ENCODE data around the gene SEPTIN1. TPM values are rescaled to one million over a fixed set of nuclear protein-coding genes. Genes with fewer than 3 reads are reported as not detected.
"Not testable (repeated sequence)": the region's sequence is repeated elsewhere in the genome, so short reads cannot be mapped to it uniquely, and the experiment has no call there.

SEPTIN1 gene
- total RNA-seq, 1 donor from 2014 or later: not detected

- FAIRE-seq (no peak), DNase-seq (ENCODE audit: low spot score in 2 of 2) (no peak)
Observed at GRCh38 chr16:30406795-30407101, 24.4 kb upstream of the SEPTIN1 start.

GRCh38 chr16:30401768-30402425 is 19.5 kb upstream of the SEPTIN1 start:
- DNase-seq (ENCODE audit: low spot score in 2 of 2): no peak
- no peak for FAIRE-seq

GRCh38 chr16:30399435-30400186 is 17.2 kb upstream of the SEPTIN1 start:
- DNase-seq (ENCODE audit: low spot score in 2 of 2) (no peak), FAIRE-seq (no peak)

GRCh38 chr16:30398661-30399434 is 16.5 kb upstream of the SEPTIN1 start:
- DNase-seq (ENCODE audit: low spot score in 2 of 2) (no peak), FAIRE-seq (no peak)

- FAIRE-seq (no peak), DNase-seq (ENCODE audit: low spot score in 2 of 2) (no peak)
Observed at GRCh38 chr16:30397776-30398660, 15.7 kb upstream of the SEPTIN1 start.

GRCh38 chr16:30397056-30397455 is 14.7 kb upstream of the SEPTIN1 start:
- FAIRE-seq (no peak), DNase-seq (ENCODE audit: low spot score in 2 of 2) (no peak)

GRCh38 chr16:30396627-30397026 is 14.3 kb upstream of the SEPTIN1 start:
- FAIRE-seq; DNase-seq (ENCODE audit: low spot score in 2 of 2): not testable (repeated sequence)

- no peak for FAIRE-seq
- no peak for DNase-seq (ENCODE audit: low spot score in 2 of 2)
Observed at GRCh38 chr16:30395992-30396585, 13.7 kb upstream of the SEPTIN1 start.

GRCh38 chr16:30395155-30395991 is 13.0 kb upstream of the SEPTIN1 start, which contains the start of gene ZNF48:
ZNF48 (plus strand) TSS chr16:30395420; CDS start chr16:30395795, 375 bp downstream.
- FAIRE-seq (no peak), DNase-seq (ENCODE audit: low spot score in 2 of 2) (peak; percentile 94 to 96)

GRCh38 chr16:30394592-30395154 is 12.3 kb upstream of the SEPTIN1 start:
- DNase-seq (ENCODE audit: low spot score in 2 of 2) (no peak), FAIRE-seq (no peak)

- DNase-seq (ENCODE audit: low spot score in 2 of 2) (no peak), FAIRE-seq (no peak)
Observed at GRCh38 chr16:30383521-30383920, 1.2 kb upstream of the SEPTIN1 start.

GRCh38 chr16:30381291-30382041 is 895 bp downstream of the SEPTIN1 start:
- no peak for DNase-seq (ENCODE audit: low spot score in 2 of 2)
- FAIRE-seq: no peak

GRCh38 chr16:30380803-30381208 is 1.6 kb downstream of the SEPTIN1 start:
- FAIRE-seq (no peak), DNase-seq (ENCODE audit: low spot score in 2 of 2) (no peak)

GRCh38 chr16:30380072-30380802 is 2.1 kb downstream of the SEPTIN1 start:
- FAIRE-seq: no peak
- DNase-seq (ENCODE audit: low spot score in 2 of 2): no peak

GRCh38 chr16:30379158-30379783 is 3.1 kb downstream of the SEPTIN1 start:
- FAIRE-seq (no peak), DNase-seq (ENCODE audit: low spot score in 2 of 2) (no peak)

- DNase-seq (ENCODE audit: low spot score in 2 of 2) (peak; percentile 96 to 99), FAIRE-seq (no peak)
Observed at GRCh38 chr16:30378236-30379157, 3.9 kb downstream of the SEPTIN1 start.

Data from frontal cortex (tissue), 4 donors.